RPMI8226 (cell line): ENCODE results near the gene WSCD1.
A peak's percentile ranks its signal among the peaks of the same experiment; 100 is the strongest.

Source experiments
- DNase-seq: peaks from one replicate; pipeline ENCODE4 v3.0.0-alpha.2; 2015

WSCD1 gene

DNA sequence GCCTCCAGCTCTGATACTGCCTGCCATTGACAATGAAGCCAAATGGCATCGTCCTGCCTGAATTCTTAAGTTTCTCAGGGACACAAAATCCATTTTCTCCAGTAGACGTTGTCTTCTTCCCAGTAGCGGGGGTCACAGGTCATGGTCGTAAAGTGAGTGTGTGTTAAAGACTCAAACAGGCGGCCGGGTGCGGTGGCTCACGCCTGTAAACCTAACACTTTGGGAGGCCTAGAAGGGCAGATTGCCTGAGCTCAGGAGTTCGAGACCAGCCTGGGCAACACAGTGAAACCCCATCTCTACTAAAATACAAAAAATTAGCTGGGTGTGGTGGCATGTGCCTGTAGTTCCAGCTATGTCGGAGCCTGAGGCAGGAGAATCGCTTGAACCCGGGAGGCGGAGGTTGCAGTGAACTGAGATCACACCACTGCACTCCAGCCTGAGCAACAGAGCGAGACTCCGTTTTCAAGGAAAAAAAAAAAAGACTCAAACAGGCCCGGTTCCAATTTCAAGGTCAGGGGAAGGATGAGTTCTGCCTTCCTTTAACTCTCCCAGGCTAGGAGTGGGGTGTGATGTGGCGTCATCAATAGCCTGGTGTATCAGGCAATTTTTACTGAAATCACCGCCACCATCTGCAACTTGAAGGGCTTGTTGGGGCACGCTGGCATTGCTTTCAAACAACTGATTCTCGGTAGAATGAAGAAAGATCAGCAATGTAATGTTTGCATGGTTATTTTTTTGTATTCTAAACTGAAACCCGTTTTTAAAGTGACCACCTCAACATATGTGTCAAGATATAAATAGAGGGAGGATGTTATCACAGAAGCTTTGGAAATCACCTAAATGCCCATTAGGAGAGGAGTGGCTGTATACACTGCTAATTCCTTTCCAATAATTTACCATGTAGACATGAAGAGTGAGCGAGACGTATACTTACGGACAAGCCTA lies 91.0 kb downstream of the WSCD1 start:
- DNase-seq = no peak

DNA sequence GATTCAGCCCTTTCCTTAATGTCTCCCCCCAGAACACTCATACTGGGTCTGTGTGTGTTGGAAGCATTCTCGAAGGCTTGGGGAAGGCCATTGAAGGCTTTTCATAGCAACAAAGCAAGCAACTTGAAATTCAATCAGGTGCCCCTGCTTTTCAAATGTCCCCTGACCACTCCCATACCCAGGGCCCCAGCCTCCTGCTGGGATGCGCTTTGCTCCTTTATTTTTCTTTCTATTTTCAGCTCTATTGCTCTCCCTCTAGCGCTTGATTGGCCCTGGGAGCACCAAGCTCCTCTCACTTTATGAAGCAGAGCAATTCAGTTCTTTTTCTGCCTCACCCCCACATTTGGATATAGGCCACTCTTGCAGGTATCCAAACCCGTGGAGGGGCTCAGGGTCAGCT lies 92.0 kb downstream of the WSCD1 start:
- DNase-seq = no peak

DNA sequence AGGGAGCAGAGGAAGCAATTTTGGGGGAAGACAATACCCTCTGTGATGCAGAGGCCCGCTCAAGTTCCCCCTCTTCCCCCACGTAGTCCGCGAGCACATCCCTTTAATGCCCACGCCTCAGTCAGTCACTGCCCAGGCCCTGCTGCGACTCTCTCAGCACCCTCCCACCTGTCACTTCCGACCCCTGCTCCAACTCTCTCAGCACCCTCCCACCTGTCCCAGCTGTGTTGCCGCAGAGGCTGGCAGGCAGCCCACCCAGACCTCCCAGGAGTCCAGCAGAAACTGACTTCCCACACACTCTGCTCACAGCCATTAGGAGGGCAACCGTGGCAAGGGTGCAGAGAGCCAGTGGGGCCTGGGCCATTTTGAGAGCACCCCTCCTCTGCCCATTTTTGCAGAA lies 92.7 kb downstream of the WSCD1 start:
- DNase-seq = peak; percentile 12

DNA sequence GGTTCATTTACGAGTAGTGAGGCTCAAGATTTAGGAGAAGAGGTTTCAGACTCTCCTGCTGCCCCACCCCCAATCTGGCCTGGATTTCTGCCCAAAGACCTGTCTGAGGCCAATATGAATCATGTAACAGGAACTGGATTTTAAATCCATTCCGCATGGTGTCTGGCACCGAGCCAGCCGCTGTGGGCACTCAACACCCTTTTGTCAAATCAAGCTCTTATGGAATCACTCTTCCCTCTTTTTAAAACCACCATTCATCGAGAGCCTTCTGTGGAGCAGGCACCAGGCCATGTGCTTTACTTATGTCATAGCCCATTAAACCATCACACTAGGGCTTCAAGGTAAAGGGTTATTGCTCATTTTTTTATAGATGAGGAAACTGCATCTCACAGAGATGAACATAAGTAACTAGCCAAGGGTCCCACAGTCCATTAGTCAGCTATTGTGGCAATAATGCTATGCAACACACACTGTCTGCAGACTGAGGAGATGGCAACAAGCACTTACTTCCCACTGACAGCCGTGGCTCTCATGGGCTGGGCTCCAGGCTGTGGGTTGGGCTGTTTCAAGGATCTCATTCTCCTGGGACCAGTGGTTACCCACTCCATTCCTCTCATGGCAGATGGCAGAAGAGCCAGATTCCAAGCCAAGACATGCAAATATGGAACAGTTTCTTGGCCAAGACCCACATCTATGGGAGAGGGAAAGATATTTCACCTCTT lies 93.6 kb downstream of the WSCD1 start:
- DNase-seq = peak; percentile 56

DNA sequence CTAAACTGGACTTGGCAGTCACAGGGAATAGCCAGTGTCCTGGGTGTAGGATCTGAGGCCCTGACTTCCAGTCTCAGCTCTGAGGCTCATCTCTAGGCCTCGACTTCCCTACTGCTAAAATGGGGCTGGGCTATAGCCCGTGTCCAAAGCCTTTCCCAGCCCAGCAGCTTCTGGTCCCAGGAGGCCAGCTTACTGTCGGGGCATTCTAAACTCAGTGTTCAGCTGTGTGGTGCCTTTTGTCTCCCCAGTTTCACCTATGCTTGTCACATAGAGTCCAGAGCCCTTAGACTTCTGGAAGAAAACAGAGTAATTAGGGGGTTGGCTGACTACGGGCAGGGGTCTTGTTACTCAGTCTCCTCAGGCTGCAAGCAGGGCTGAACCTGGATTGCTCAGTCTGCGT lies 94.8 kb downstream of the WSCD1 start:
- DNase-seq = no peak

DNA sequence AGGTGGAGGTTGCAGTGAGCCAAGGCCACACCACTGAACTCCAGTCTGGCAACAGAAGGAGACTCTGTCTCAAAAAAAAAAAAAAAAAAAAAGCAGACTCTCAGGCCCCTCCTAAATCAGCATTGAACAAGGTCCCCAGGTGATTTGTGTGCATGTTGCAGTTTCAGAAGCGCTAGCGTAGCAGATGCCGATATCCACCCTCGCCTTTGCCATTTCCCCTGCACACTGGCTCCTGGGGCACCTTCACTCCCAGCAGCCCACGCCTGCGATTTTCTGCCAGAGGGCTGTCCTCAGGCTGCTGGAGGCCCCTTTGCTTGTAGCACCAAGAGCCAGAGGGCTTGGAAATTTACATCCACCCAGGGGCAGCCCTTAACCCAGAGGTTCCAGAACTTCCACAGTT lies 95.6 kb downstream of the WSCD1 start:
- DNase-seq = peak; percentile 32

DNA sequence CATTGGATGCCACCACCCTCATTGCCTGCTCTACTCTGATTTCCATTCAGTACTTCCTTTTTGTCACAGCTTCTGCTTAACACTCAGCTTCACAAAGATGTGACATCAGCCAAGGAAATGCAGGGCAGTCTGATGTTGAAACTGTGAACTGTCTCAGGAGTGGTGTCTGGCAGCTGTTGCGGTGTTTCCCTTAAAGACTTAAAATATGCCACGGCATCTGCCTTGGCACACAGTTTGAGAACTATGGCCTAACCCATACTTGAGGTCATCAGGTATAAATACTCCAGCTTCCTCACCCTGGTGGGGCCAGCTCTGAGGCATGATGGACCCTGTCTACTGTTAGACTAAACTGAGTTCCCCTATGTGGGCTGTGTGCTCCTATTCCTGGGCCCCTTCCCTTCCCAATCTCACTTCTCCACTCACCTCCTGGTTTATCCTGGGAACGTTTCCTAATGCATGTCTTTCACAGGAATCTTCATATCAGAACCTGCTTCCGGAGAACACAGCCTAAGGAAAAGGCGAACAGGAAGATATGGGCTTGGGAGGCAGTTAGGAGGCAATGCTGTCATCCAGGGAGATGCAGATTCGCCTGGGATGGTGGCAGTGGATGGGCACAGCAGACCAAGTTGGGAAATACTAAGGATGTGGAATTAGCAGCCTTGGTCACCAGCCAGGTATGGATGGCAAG lies 96.5 kb downstream of the WSCD1 start:
- peak; percentile 44 for DNase-seq

DNA sequence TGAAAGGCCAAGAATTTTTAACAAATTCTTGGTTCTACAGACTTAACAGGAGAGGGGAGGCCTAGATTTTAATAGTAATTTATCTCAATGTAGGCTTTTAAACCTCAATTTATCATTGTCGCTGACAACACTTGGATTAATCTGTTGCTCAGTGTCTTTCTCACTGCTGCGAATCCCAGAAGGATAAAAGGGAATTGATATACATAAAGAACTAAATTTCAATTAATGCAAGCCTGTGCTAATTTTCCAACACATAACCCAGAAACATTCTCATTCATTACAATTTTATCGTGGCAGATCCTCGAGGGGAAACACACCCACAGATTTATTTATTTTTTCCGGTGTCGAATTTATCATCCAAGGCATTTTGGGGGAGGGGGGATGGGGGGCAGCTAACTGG lies 98.1 kb downstream of the WSCD1 start:
- DNase-seq = no peak

DNA sequence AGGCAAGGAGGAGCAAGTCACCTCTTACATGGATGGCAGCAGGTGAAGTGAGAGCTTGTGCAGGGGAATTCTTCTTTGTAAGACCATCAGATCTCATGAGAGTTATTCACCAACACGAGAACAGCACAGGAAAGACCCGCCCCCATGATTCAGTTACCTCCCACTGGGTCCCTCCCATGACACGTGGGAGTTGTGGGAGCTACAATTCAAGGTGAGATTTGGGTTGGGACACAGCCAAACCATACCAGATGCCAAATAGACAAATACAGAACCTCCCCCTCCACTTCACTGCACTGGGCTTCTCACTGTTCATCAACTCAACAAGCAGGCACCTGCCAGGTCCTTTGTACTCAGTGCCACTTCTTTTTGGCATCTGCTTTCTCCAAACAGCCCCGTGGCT lies 100.2 kb downstream of the WSCD1 start:
- peak; percentile 21 for DNase-seq

DNA sequence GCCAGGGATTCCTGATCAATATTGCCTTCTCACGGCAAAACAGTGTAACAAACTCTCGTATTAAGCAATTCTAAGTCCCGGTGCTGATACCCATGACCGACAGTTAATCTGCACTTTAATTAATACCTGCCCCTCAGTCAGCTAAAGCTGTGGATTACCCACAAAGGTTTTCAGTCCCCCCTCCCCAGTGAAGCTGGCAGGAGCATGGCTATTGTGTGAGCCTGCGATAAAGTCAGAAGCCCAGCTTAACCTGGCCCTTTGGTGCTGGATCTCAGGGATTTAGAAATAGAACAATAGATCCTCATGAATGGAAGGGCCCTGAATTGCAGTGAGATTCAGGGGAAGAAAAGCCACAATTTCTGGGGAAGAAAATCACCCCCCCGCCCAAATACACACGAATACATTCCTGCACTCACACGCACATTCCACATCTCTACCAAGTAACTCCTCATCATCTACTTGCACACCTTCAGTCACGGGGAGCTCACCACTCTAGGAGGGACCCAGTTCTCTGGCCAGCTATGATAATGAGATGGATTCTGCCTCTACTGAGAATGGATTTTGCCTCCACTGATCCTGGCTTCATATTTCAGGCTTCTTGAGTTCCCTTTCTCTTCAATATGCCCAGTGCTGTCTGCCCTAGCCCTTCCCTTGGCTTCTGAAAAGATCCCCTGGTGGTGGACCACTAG lies 102.6 kb downstream of the WSCD1 start:
- no peak for DNase-seq

DNA sequence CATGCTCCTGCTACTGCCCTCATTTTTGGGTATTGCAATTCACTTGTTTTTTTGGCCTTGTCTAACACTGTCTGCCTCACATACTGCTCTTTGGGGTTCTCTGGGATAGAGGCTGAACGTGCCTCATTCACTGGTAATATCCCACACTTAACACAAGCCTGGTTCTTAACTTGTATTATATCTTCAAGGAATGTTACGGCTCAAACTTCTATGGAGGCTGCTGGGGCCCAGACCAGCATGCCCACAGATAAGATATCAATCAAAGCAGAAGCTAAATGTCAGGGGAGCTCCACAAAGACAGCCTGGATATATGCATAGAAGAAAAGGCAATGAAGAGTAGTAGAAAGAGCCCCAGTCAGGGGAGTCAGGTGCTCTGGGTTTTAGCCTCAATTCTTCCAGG lies 103.5 kb downstream of the WSCD1 start:
- DNase-seq = no peak
